GM19438 (cell line): ENCODE measurements around the gene JAKMIP1.

Experiments used
- ATAC-seq: cut with Tn5 transposase; IDR thresholded peaks from one replicate; pipeline ENCODE4 v1.9.1; 2021; ENCODE audit warnings: low read depth; ENCODE audit not compliant: unreplicated experiment

JAKMIP1 gene

DNA sequence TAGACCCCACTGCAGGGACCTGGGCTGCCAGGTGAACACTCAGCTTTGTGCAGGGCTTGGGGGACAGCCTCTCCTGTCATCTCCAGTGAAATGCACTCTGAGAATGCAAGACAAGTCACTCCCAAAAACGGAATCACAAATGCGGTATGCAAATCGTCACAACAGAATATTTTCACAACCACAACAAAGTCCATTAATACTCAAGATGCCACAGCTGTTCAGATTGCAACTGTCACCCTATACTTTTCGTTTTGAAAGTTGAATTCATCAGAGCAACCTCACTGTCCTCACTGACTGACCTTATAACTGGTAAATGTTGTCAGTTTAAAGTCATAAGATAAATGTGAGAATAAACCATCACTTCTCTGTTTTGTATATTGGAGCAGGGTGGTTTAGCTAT lies 16.6 kb downstream of the JAKMIP1 start:
- ATAC-seq: peak; percentile 39

DNA sequence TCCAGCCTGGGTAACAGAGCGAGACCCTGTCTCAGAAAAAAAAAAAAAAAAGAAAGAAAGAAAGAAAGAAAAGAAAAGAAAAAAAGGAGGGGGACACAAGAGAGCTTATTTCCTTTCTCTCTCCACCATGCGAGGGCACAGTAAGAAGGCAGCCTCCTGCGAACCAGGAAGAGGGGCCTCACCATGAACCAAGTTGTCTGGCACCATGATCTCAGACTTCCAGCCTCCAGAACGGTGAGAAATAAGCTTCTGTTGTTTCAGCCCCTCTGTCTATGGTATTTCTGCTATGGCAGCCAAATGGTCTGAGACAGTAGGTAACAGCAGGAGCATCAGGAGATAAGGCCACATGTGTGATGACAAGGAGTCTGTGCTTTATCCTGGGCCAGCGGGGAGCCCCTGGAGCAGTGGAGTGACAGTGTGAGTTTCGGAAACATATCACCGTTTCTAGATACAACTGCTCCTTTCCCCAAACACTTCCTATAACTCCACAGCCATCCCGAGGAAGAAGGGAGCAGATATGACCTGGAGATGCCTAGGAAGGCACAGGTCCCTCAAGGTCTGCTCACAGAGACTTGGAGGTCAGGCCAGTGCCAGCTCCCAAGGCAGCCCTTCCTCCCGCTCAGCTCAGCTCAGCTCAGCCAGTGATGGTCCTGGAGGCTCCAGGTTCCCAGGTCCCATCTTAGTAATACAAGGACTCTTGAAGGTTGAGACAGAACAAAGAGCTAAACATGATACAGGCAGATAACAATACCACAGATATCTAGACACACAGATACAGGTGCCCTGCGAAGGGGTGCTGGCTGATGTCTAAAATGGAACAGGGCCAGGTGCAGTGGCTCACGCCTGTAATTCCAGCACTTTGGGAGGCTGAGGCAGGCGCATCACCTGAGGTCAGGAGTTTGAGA lies 17.7 kb downstream of the JAKMIP1 start:
- ATAC-seq: no peak

DNA sequence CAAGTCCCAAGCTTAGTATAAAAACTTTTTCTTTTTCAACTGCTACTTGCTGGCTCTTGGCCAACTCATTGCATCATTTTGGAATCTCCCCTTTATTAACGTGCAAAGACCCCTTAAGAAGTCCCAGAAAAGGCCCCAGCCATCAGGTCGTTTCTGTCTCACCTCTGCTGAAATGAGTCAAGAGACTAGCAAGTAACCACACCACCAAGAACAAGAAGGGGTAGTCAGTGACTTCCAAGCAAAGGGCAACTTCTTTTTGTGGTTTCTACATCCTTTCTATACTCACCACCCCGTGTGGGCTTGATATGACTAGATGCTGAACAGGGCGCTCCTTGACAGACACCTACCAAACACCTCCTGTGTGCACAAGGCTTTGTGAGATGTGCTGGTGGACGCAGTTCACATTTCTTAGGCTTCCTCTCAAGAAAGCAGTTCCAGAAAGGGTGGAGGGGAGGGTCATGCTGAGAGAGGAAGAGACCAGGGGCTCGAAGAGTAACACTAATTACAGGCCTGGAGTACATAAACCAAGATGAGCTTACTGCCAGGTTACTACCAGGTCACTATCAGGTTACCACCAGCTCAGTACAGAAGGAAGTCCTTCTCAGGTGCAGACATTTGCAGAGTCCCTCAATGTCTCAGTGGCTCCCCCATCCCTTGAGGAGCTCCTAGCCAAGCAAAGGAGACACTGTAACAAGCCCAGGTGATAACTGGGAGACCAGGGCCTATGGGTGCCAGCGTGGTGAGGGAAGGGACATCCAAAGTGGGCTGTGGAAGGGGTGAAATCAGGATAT lies 19.3 kb downstream of the JAKMIP1 start:
- ATAC-seq: peak; percentile 69

DNA sequence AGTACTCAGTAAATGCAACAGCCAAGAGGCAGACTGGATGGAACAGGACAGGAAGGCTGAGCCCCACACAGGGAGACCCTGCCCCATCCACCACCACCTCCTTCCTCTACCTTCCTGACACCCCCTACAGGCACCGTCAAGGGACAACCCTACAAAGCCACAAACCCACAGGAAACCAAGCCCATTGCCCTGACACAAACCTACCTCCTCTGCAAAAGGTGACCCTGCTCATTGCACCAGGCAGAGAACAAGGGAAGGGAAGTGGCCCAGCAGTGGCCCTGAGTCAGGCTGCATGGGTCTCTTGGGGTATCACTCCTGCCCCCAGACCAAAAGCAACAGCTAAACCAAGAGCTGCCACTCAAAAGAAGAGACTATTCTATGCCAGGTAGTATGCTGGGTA lies 21.0 kb downstream of the JAKMIP1 start:
- ATAC-seq: no peak

DNA sequence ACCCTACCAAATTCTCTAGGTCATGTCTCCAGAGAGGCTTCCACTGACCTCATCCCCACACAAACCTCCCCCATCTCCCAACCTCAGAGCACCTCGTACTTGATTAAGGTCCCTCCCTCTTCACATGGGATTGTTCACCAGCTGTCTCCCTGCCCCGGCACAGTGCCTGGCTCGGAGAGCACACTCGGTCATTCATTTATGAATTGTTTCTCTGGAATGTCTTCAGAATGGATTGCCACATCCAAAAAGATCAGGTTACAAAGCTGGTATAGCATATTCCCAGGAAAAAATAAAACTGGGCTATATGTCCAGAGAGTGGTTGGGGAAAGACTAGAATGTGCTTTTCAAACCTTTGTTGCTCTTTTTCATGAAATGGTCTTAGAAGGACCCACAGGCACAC lies 21.6 kb downstream of the JAKMIP1 start:
- no peak for ATAC-seq

DNA sequence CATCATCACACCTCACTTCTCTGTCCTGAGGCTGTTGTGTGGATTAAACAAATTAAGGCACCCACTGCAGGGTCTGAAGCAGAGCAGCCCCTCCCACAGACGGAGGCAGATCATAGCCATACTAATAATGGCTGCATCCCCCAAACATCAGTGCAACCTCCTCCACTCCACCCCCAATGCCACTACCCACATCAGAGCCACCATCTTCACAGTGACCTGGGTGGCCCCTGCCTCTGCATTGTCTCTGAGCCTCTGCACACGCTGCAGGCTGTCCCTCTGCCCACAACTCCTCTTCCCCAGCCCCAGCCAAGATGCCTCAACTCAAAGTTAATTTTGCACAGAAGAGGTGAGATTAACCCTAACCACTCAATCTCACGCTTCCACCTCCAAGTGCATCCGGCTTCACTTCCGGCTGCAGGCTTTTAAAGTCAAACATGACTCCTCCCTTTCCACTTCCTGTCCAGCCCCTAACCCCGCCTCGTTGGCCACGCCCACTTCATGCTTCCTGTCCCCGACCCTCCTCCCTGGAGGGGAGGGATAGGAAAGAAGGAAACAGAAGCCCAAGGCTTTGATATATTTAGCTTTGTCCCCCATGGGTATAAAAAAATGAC lies 22.7 kb downstream of the JAKMIP1 start:
- ATAC-seq: no peak

DNA sequence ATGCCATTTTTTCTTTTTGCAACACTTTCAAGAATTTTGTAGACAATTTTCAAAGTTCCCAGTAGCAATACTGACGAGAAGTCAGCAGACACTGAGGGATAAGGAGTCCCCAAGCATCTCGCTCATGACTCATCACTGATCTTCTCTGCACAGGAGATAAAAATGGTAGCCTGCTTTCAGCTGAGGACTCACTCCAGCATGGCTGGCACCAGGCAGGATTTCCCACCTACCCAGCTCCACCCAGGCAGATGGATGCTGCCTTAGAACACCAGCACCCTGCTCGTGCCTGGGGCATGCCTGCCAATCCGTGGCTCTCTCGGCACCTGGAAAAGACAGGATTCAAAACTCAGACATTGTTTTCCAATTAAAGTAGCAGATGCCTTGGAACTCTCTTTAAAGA lies 24.9 kb downstream of the JAKMIP1 start:
- ATAC-seq: no peak

DNA sequence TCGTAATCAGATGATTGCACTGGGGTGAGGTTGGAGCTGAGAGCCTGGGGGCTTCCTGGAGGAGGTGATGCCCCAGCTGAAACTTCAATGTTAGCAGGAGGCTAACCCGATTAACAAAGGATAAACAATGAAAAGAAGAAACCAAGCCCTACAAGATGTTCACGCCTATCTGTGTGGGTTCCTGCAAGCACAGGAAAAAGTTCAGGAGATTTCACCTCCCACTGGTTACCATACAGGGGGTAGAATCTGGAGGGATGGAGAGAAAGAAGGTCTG lies 27.5 kb downstream of the JAKMIP1 start:
- ATAC-seq: no peak

DNA sequence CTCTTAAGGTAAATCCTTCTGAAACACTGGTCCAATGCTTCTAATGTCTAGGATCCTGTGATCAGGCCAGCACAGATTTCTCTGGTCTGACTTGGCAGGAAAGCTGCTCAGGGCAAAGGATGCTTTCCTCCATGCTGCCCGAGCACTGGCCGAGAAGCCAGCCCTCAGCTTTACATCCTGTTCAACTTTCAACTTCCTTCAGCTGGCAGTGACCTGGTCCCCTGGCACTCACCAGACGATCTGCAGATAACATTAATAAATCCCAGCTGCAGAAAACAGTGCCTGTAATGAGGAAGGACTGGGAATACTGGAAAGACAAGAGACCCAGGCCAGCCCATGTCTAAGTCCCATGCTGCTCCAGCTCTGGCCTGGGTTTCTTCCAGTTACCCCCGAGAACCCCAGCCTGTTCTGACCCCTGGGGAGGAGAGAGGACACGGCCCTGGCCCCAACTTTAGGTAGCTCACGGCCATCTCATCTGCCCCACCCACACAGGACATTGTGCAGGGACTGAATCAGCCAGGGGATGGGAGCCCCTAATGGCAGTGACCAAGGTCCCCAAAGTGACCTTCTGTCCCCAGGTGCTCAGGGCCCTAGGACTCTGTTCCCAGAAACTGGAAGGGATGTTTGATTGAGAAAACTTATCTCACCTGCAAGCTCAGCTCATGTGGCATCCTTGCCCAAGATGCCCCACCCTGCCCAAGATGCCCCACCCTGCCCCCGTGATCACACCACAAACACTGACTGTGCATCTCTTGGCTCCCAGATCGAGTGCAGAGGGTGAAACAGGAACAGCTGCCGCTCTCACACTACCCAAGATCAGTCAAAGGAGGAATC lies 28.0 kb downstream of the JAKMIP1 start:
- ATAC-seq: no peak

DNA sequence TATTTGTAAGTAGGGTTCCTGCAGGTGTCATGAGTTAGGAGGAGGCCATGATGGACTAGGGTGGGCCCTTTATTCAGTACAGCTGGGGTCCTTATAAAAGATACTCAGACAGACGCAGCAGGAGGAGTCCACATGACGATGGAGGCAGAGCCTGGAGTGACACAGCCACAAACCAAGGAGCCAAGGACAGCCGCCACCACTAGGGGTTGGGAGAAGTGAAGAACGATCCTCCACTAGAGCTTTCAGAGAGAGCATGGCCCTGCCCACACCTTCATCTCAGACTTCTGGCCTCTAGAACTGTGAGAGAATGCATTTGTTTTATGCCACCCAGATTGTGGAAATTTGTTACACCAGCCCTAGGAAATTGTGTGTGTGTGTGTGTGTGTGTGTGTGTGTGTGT lies 31.1 kb downstream of the JAKMIP1 start:
- ATAC-seq: no peak

DNA sequence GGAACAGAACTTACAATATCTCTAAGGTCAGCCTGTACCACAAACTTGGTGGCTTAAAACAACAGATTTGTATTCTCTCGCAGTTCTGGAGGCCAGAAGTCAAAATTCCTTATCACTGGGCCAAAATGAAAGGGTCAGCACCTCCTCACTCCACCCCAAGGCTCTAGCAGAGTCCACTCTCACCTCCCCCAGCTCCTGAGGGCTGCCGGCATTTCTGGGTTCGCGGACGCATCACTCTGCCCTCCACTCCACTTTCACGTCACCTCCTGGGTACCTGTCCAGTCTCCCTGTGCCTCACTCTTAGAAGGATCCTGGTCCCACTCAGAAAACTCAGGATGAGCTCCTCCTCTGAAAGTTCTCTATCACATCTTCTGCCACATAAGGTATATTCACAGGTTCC lies 34.6 kb downstream of the JAKMIP1 start:
- no peak for ATAC-seq

DNA sequence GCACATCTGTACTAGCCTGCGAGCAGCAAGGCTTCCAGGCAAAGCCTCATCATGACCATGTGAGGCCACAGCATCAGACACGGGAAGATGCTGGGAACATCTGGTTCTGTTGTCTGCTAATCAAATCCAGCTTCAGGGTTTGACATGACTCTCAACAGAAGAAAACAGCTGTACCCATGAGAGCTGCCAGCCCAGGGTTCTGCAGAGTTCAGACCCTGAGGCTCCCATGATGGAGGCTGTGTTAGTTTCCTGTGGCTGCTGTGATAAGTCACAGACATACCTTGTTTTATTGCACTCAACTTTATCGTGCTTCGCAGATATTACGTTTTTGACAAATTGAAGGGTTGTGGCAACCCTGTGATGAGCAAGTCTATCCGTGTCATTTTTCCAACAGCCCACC lies 37.5 kb downstream of the JAKMIP1 start:
- ATAC-seq: no peak

DNA sequence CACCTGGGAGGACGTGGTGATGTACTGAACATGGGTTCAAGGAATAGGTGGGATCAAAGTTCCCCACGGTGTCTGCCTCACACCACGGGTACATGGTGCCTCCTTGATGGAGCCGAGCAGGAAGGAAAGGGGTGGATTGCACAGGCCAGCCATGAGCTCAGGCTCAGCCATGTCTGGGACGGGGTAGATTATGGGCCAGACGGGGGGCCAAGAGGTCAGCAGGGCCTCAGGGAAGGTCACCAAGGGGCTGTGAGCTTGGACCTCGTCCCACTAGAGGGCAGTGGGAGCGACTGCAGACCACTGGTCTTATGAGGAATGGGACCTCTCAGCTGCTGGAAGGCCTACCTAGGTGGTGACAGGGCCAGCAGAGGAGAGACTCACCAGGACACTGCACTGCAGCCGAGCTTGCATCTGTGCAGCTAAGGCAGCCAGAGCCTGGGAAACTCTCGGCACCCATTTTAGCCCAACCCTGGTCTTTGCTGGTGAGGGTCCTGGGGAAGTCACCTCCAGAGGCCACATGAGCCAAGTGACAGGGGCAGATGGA lies 38.4 kb downstream of the JAKMIP1 start:
- ATAC-seq: no peak

DNA sequence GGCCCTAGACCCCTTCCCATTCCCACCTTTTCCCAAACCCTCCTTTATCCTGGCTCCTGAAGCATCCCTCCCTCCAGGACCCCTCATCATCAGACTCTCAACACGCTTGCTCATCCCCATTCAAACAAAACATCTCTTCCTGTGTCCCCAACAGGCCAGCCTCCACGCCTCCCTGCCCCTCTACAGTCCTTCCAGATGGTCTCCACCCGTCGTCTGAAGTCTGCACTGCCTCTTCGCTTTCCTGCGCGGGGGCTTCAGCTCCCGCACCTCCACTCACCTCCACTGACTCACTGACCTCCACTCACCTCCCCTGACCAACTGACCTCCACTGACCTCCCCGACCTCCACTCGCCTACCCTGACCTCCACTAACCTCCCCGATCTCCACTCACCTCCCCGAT lies 39.8 kb downstream of the JAKMIP1 start:
- ATAC-seq: no peak

DNA sequence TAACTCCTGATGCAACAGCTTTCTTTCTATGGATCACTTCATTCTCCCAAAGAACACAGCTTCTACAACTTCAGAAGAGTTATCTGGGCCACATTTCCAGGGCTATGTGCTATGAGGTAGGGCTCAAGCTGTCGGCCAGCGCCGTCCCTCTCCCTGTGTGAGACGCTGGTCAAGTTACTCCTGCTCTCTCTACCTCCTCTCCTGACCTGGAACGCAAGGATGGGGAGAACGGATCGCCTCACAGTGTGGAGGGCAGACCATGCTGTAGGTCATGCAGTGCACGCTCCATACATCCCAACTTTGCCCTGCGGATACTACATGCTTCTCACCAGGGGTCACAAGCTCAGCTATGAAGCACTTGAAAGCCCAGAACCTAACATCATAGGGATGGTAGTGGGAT lies 42.4 kb downstream of the JAKMIP1 start:
- ATAC-seq: no peak

DNA sequence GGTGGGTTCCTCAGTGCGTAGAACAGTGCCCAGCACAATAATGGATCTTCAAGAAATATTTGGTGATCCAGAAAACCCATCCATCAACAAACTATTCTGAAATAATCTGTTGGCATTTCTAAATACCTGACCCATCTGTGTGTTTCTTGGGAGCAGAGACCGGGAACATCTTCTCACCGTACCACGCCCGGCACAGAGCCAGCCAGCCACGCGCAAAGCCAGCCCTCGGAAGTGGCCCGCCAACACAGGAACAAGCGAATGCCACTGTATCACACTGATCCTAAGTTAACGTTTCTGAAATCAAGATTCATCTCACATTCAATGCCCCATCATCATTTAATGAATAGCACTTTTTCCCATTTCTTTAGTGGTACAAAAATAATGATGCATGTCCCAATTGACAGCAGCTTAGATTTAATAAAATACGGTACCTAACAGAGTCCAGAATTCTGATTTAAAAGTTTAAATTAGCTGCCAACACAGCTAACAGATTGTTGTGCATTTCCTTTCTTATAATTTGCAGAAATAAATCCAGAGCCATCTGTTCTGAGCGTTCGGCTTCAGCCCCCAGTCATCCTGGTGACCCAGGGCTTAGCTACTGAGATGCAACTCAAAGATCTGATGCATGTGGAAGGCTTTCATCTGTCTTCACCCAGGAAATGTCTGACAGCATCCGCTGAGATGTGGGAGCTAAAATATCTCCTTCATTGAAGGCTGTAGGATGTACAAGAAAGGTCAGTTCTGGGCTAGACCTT lies 44.2 kb downstream of the JAKMIP1 start:
- no peak for ATAC-seq

DNA sequence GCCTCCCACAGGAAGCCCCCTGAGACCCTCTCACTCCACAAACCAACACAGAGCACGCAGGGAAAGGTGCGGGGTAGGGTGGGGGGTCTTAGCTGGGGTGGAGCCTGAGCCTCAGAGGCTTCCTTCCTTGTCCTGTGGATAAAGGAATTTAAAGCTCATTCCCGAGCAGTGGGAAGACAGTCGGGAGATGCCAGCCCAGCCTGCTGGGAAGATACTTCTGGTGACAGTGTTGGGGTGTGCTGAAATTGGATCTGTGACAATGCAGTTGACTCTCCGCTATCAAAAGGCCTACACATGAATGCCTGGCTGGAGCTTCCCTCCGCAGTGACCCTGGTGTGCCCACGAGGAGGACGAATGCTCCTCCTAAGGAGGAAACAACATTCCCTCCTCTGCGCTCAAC lies 45.5 kb downstream of the JAKMIP1 start:
- no peak for ATAC-seq

DNA sequence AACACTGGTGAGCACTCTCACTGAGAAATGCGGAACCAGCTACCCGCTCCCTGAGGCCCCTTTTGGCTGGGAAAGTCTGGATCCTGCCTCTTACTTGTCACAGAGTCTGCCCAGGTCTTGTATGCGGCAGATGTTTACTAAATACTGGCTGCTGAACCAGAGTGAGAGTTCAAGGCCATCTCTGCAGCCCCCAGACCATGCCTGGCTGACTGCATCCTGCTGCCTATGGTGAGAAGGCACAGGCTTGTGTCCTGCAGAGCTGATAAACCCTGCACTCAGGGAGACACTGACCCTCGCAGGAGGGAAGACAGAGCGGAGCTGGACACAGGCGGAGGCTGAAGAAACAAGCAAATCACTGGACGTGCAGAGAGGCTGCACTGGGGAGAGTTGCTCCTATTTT lies 46.5 kb downstream of the JAKMIP1 start:
- ATAC-seq: no peak

DNA sequence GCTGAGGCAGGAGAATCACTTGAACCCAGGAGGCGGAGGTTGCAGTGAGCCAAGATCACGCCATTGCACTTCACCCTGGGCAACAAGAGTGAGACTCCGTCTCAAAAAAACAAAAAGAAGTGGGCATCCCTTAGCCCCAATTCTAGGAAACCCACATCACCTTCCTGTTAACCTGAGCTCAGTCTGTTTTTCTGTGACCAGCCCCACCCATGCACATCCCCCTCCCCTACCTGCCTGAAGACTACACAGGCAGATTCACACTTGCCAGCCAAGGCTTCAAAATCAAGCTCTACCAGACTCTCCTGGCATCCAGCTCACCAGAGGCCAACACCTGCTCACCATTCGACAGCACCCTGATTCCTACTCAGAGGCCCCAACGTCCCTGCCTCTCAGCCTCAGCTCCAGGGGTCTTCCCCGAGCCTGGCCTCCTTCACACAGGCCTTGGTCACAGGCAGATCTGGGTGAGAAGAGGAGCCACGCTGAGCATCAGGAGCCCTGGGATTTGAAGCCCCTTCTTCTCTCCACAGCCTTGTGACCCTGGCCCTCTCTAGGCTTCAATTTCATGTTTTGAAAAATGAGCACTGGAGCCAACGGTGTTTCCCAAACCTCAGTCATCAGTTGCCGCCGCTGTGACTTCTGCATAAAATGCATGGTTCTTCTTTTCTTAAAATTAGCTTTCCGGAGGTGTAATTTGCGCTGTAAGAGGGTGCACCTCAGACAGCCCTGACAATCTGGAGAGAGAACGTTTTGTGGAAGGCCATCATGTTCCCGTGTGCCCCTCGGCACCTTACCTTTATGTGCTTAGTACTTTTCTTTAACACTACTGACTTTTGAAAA lies 47.3 kb downstream of the JAKMIP1 start:
- no peak for ATAC-seq
